Astrocyte (in vitro differentiated cells and primary cell): ENCODE measurements around the gene TATDN3.

Experiments used
- CTCF ChIP-seq: IDR thresholded peaks from 2 replicates; pipeline ENCODE4 v1.5.1; 2011; ENCODE audit warnings: low read depth, mild to moderate bottlenecking, inconsistent platforms, low read length, moderate library complexity; ENCODE audit not compliant: insufficient read depth
- EZH2 ChIP-seq: IDR thresholded peaks from 2 replicates; pipeline ENCODE4 v1.6.1; 2012; ENCODE audit warnings: mild to moderate bottlenecking, low read length, inconsistent platforms; ENCODE audit not compliant: insufficient read depth

GRCh38 chr1:212825798-212826452 lies 34.2 kb downstream of the TATDN3 start:
- TF ChIP-seq CTCF: no peak
- no peak for TF ChIP-seq EZH2
